IMR-90 (cell line): ENCODE data around the gene TRAF7. TPM values are rescaled to one million over a fixed set of nuclear protein-coding genes. Genes with fewer than 3 reads are reported as not detected.
"Not testable (repeated sequence)": the region's sequence is repeated elsewhere in the genome, so short reads cannot be mapped to it uniquely, and the experiment has no call there.

Experiments used
- ATAC-seq: fragments of 200-7000 bp; cut with Tn5 transposase; 2 replicates; pipeline ENCODE4 v1.9.1; 2020; ENCODE audit warnings: low read depth, mild to moderate bottlenecking, moderate library complexity
- BruUV-seq: library from RNA; stranded (reverse); fragments of 400-500 nt; replicated peaks from 2 replicates; lab custom pipeline; 2021; lab: Mats Ljungman, UMichigan
- CTCF ChIA-PET: fragments of 300-600 bp; formaldehyde crosslinking; extraction: SDS; loops from one replicate; lab custom pipeline; 2021; ENCODE audit warnings: antibody characterized with exemption; lab: Yijun Ruan, JAX
- POLR2A ChIA-PET: fragments of 300-600 bp; sonication (Branson Sonifier 250); formaldehyde crosslinking; loops from one replicate; lab custom pipeline; 2022; ENCODE audit warnings: antibody characterized with exemption; ENCODE audit not compliant: unreplicated experiment; lab: Charles Lee
- DNase-seq: peaks from one replicate; pipeline ENCODE4 v3.0.0; 2013
- H2AFZ ChIP-seq: replicated peaks from 2 replicates; pipeline ENCODE3; 2013; ENCODE audit warnings: low read length, mild to moderate bottlenecking; ENCODE audit not compliant: poor library complexity
- H2AK5ac ChIP-seq: 2 replicates; pipeline ENCODE4 v1.6.1; 2013; ENCODE audit warnings: low read depth, low read length, inconsistent platforms
- H2AK9ac ChIP-seq: replicated peaks from 2 replicates; pipeline ENCODE3; 2013; ENCODE audit warnings: mild to moderate bottlenecking, low read depth, low read length, moderate library complexity; ENCODE audit not compliant: poor library complexity
- H2BK120ac ChIP-seq: 2 replicates; pipeline ENCODE4 v1.6.1; 2013; ENCODE audit warnings: low read depth, low read length, inconsistent platforms
- H2BK15ac ChIP-seq: 3 replicates; pipeline ENCODE4 v1.6.1; 2013; ENCODE audit warnings: low read depth, low read length, inconsistent platforms
- H2BK20ac ChIP-seq: 2 replicates; pipeline ENCODE4 v1.6.1; 2013; ENCODE audit warnings: low read depth, mild to moderate bottlenecking, inconsistent platforms, low read length, moderate library complexity
- H2BK5ac ChIP-seq: 2 replicates; pipeline ENCODE4 v1.6.1; 2013; ENCODE audit warnings: mild to moderate bottlenecking, low read depth, low read length, inconsistent platforms; ENCODE audit not compliant: poor library complexity, severe bottlenecking
- H3K14ac ChIP-seq: replicated peaks from 2 replicates; pipeline ENCODE4 v1.6.1; 2013; ENCODE audit warnings: low read depth, low read length, inconsistent platforms
- H3K18ac ChIP-seq: 2 replicates; pipeline ENCODE4 v1.6.1; 2013; ENCODE audit warnings: low read depth, low read length, control low read depth
- H3K23ac ChIP-seq: 2 replicates; pipeline ENCODE4 v1.6.1; 2013; ENCODE audit warnings: low read depth, low read length, inconsistent platforms
- H3K27ac ChIP-seq: 2 replicates; pipeline ENCODE4 v1.5.1; 2013; ENCODE audit warnings: mild to moderate bottlenecking, control low read depth, low read length; ENCODE audit not compliant: insufficient read depth
- H3K27me3 ChIP-seq: 2 replicates; pipeline ENCODE4 v1.6.1; 2013; ENCODE audit warnings: low read length; ENCODE audit not compliant: control insufficient read depth, insufficient read depth
- H3K36me3 ChIP-seq: 2 replicates; pipeline ENCODE4 v1.6.1; 2013; ENCODE audit warnings: low read length, mixed read lengths; ENCODE audit not compliant: control insufficient read depth, insufficient read depth
- H3K4ac ChIP-seq: 2 replicates; pipeline ENCODE4 v1.6.1; 2013; ENCODE audit warnings: low read depth, low read length, inconsistent platforms
- H3K4me1 ChIP-seq: 2 replicates; pipeline ENCODE4 v1.6.1; 2013; ENCODE audit warnings: low read length, mixed read lengths; ENCODE audit not compliant: control insufficient read depth, insufficient read depth
- H3K4me2 ChIP-seq: 2 replicates; pipeline ENCODE4 v1.6.1; 2013; ENCODE audit warnings: low read depth, mild to moderate bottlenecking, control low read depth, low read length, moderate library complexity
- H3K4me3 ChIP-seq: 2 replicates; pipeline ENCODE4 v1.5.1; 2013; ENCODE audit warnings: low read depth, mild to moderate bottlenecking, control low read depth, low read length, moderate library complexity; ENCODE audit not compliant: insufficient read depth
- H3K56ac ChIP-seq: 2 replicates; pipeline ENCODE4 v1.6.1; 2013; ENCODE audit warnings: low read length, inconsistent platforms; ENCODE audit not compliant: insufficient read depth; ENCODE audit errors: extremely low read depth
- H3K79me1 ChIP-seq, 2 experiments: 2 replicates each; pipeline ENCODE4 v1.6.1; 2013; ENCODE audit warnings: low read length in 2 of 2, inconsistent platforms in 1 of 2, low read depth in 1 of 2
- H3K9ac ChIP-seq: 2 replicates; pipeline ENCODE4 v1.6.1; 2013; ENCODE audit warnings: low read depth, low read length, control low read depth
- H3K9me1 ChIP-seq: 2 replicates; pipeline ENCODE4 v1.6.1; 2013; ENCODE audit warnings: low read length, inconsistent platforms; ENCODE audit not compliant: insufficient read depth
- H3K9me3 ChIP-seq: 2 replicates; pipeline ENCODE4 v1.6.1; 2013; ENCODE audit warnings: low read length; ENCODE audit not compliant: control insufficient read depth, insufficient read depth
- H4K20me1 ChIP-seq: 2 replicates; pipeline ENCODE4 v1.6.1; 2013; ENCODE audit warnings: low read length, inconsistent platforms; ENCODE audit not compliant: insufficient read depth
- H4K5ac ChIP-seq: 2 replicates; pipeline ENCODE4 v1.6.1; 2013; ENCODE audit warnings: mild to moderate bottlenecking, low read depth, low read length, control low read depth
- H4K8ac ChIP-seq, 2 experiments: 2 replicates each; pipeline ENCODE4 v1.6.1; 2013; ENCODE audit warnings: low read depth in 2 of 2, low read length in 2 of 2, control low read depth in 1 of 2, inconsistent platforms in 1 of 2
- H4K91ac ChIP-seq: 2 replicates; pipeline ENCODE4 v1.6.1; 2013; ENCODE audit warnings: low read depth, low read length, inconsistent platforms; ENCODE audit not compliant: insufficient read depth
- WGBS, 2 experiments: methylation state at CpG; one replicate each; pipeline versions ENCODE4 v1.1.5 to v1.1.7; 2013; ENCODE audit warnings: missing lambda C conversion rate in 2 of 2; ENCODE audit not compliant: insufficient read length in 1 of 2; ENCODE audit errors: extremely low coverage in 2 of 2; 5-methylcytosine and 5-hydroxymethylcytosine counted together
- dilution Hi-C: fragments of 300-500 bp; cut with HindIII; formaldehyde crosslinking; loops from one replicate; pipeline ENCODE4 v1.14.3; 2018; ENCODE audit warnings: low sequenced_read_pairs; ENCODE audit not compliant: unreplicated experiment
- in situ Hi-C: fragments of 300-500 bp; cut with MboI; formaldehyde crosslinking; loops from 3 replicates; pipeline ENCODE4 v1.14.3; 2019; ENCODE audit warnings: low sequenced_read_pairs, inconsistent platforms, mixed read lengths
- intact Hi-C: fragments of 100-400 bp; cut with micrococcal nuclease; formaldehyde crosslinking; loops from 2 replicates; pipeline ENCODE4 v1.10.0; 2022
- polyA plus RNA-seq, 3 experiments: library from polyadenylated mRNA; depleted of rRNA; stranded (reverse); fragments of >200 nt; gene quantifications; 2 replicates each; pipeline ENCODE4 v1.2.3, GENCODE V29; 2012; ENCODE audit warnings: low replicate concordance in 1 of 3
- total RNA-seq: library from RNA; depleted of rRNA; stranded (reverse); fragments of >200 nt; gene quantifications from 2 replicates; pipeline ENCODE4 v1.2.3, GENCODE V29; 2012

The TRAF7 gene
- total and polyA plus RNA-seq, 2 of the 4 experiments (the other 2 are of a cell fraction) = 29.6 to 52.6 TPM

GRCh38 chr16:2203119-2203688 lies 47.6 kb downstream of the TRAF7 start:
- H2BK5ac ChIP-seq, H2BK120ac ChIP-seq, H3K4me2 ChIP-seq, H4K8ac ChIP-seq, H3K9me1 ChIP-seq, H3K23ac ChIP-seq, CTCF ChIA-PET, H4K5ac ChIP-seq, H3K4ac ChIP-seq, POLR2A ChIA-PET, intact Hi-C loops, H3K27ac ChIP-seq, DNase-seq, H3K14ac ChIP-seq, H3K4me3 ChIP-seq, H2AFZ ChIP-seq, ATAC-seq, H3K9ac ChIP-seq, H4K20me1 ChIP-seq, dilution Hi-C loops, H2AK9ac ChIP-seq, H3K4me1 ChIP-seq, in situ Hi-C loops, H3K9me3 ChIP-seq, H4K91ac ChIP-seq, BruUV-seq, H2BK15ac ChIP-seq, H2BK20ac ChIP-seq, H3K56ac ChIP-seq, H3K18ac ChIP-seq, H2AK5ac ChIP-seq: not testable (repeated sequence)
- peaks cover 15% of the 10 kb centered on the region; the same call in 1 of the 2 replicates for H3K36me3 ChIP-seq
- peaks cover 24% of the 10 kb centered on the region for H3K27me3 ChIP-seq
- WGBS, 2 experiments = 100% methylated on average over 2 of the region's 8 CpGs; no CpG with 5 or more reads in 1 of the 2 experiments
- H3K79me1 ChIP-seq = peaks cover 13 to 24% of the 10 kb centered on the region in 2 experiments
